Erythroblast (primary cell): ENCODE results near the gene APOE.

Experiments
- GATA1 ChIP-seq: IDR thresholded peaks from 2 replicates; pipeline ENCODE4 v1.6.1; 2011; ENCODE audit warnings: low read depth, mild to moderate bottlenecking, control low read depth, low read length, moderate library complexity
- POLR2A ChIP-seq: IDR thresholded peaks from 2 replicates; pipeline ENCODE4 v1.6.1; 2011; ENCODE audit warnings: mild to moderate bottlenecking, low read length

- TF ChIP-seq POLR2A (no peak), GATA1 (no peak)
These were observed 42.6 kb downstream of the APOE start for GRCh38 chr19:44948237-44948636.
